Nephron (organoid): ENCODE data around the gene PFAS.

Experiments
- H3K27ac Mint-ChIP-seq, 3 experiments: 2 replicates each; pipeline ENCODE4 v1.8.0; 2020; ENCODE audit warnings: mixed read lengths in 3 of 3, mild to moderate bottlenecking in 2 of 3, moderate library complexity in 1 of 3
- H3K27me3 Mint-ChIP-seq: 2 replicates; pipeline ENCODE4 v1.8.0; 2021; ENCODE audit warnings: low read depth, mild to moderate bottlenecking, moderate library complexity, mixed read lengths
- H3K36me3 Mint-ChIP-seq: 2 replicates; pipeline ENCODE4 v1.8.0; 2020; ENCODE audit warnings: low read depth, mixed read lengths
- H3K4me1 Mint-ChIP-seq: 2 replicates; pipeline ENCODE4 v1.8.0; 2020; ENCODE audit warnings: mixed read lengths
- H3K4me3 Mint-ChIP-seq, 3 experiments: 2 replicates each; pipeline ENCODE4 v1.8.0; 2020; ENCODE audit warnings: mild to moderate bottlenecking in 3 of 3, mixed read lengths in 3 of 3, moderate library complexity in 2 of 3
- H3K9me3 Mint-ChIP-seq: 2 replicates; pipeline ENCODE4 v1.8.0; 2020; ENCODE audit warnings: mixed read lengths
- CTCF ChIP-seq, 3 experiments: fragments of 200-600 bp; sonication (generic); IDR thresholded peaks; one replicate each; pipeline ENCODE4 v1.5.0; 2021; ENCODE audit warnings: antibody characterized with exemption in 3 of 3; ENCODE audit not compliant: unreplicated experiment in 3 of 3

PFAS gene

GRCh38 chr17:8222630-8223355 is 26.3 kb upstream of the PFAS start:
- H3K36me3 Mint-ChIP-seq: peaks cover 2% of the 10 kb centered on the region
- H3K27ac Mint-ChIP-seq: peak overlapping the region; percentile 98 to 100 (median 100)
- peaks cover 4% of the 10 kb centered on the region for H3K27me3 Mint-ChIP-seq
- peak overlapping the region; percentile 90 to 98 (median 95) for H3K4me3 Mint-ChIP-seq
- TF ChIP-seq CTCF (IDR thresholded peaks at IDR 0.05; ENCODE audit: unreplicated experiment in 3 of 3): no peak
- H3K4me1 Mint-ChIP-seq: peaks cover 33% of the 10 kb centered on the region
- no peaks in the 10 kb centered on the region for H3K9me3 Mint-ChIP-seq

GRCh38 chr17:8223356-8224126 is 25.5 kb upstream of the PFAS start:
- H3K27me3 Mint-ChIP-seq: peaks cover 4% of the 10 kb centered on the region
- H3K4me3 Mint-ChIP-seq: peak overlapping the region; percentile 90 to 98 (median 95)
- no peaks in the 10 kb centered on the region for H3K9me3 Mint-ChIP-seq
- H3K4me1 Mint-ChIP-seq: peaks cover 30% of the 10 kb centered on the region
- peak in 1 of 3 experiments; percentile 14 for TF ChIP-seq CTCF (IDR thresholded peaks at IDR 0.05; ENCODE audit: unreplicated experiment in 3 of 3)
- peak overlapping the region; percentile 98 to 100 (median 100) for H3K27ac Mint-ChIP-seq
- H3K36me3 Mint-ChIP-seq: peaks cover 8% of the 10 kb centered on the region

GRCh38 chr17:8224891-8225812 is 23.9 kb upstream of the PFAS start:
- Mint-ChIP-seq H3K4me3 (peak overlapping the region; percentile 77 to 95 (median 84)), H3K36me3 (peaks cover 21% of the 10 kb centered on the region), H3K9me3 (no peaks in the 10 kb centered on the region), H3K4me1 (peaks cover 30% of the 10 kb centered on the region), H3K27ac (peak overlapping the region; percentile 69 to 98 (median 82)), H3K27me3 (peaks cover 4% of the 10 kb centered on the region)
- TF ChIP-seq CTCF (IDR thresholded peaks at IDR 0.05; ENCODE audit: unreplicated experiment in 3 of 3): no peak

- peaks cover 28% of the 10 kb centered on the region for H3K36me3 Mint-ChIP-seq
- peak overlapping the region; percentile 84 to 96 (median 86) for H3K27ac Mint-ChIP-seq
- no peak for TF ChIP-seq CTCF (IDR thresholded peaks at IDR 0.05; ENCODE audit: unreplicated experiment in 3 of 3)
- peak overlapping the region; percentile 82 to 86 (median 84) for H3K4me3 Mint-ChIP-seq
- no peaks in the 10 kb centered on the region for H3K9me3 Mint-ChIP-seq
- H3K4me1 Mint-ChIP-seq: peaks cover 25% of the 10 kb centered on the region
- no peaks in the 10 kb centered on the region for H3K27me3 Mint-ChIP-seq
Observed at GRCh38 chr17:8225813-8226535, 23.1 kb upstream of the PFAS start.

GRCh38 chr17:8226536-8227237 is 22.4 kb upstream of the PFAS start:
- H3K27me3 Mint-ChIP-seq: no peaks in the 10 kb centered on the region

More at GRCh38 chr17:8226536-8227237, 22.4 kb upstream of the PFAS start:
- Mint-ChIP-seq H3K4me3 (peak overlapping the region; percentile 82 to 86 (median 84)), H3K36me3 (peaks cover 35% of the 10 kb centered on the region), H3K9me3 (no peaks in the 10 kb centered on the region), H3K27ac (peak overlapping the region; percentile 84 to 96 (median 86)), H3K4me1 (peaks cover 25% of the 10 kb centered on the region)
- no peak for TF ChIP-seq CTCF (IDR thresholded peaks at IDR 0.05; ENCODE audit: unreplicated experiment in 3 of 3)
